Breast epithelium (tissue), 4 donors: ENCODE data around the gene NINJ1. TPM values are rescaled to one million over a fixed set of nuclear protein-coding genes. Genes with fewer than 3 reads are reported as not detected.
"Not testable (repeated sequence)": the region's sequence is repeated elsewhere in the genome, so short reads cannot be mapped to it uniquely, and the experiment has no call there.

Experiments used
- DNase-seq, 2 donors: peaks; one replicate each; pipeline ENCODE4 v3.0.0-alpha.2; 2019; ENCODE audit warnings: low spot score in 2 of 2
- H3K27ac ChIP-seq, 2 donors: fragments of 200-600 bp; sonication (generic) in 1 of 2; one replicate each; pipeline ENCODE4 v1.5.1; 2016 to 2019; ENCODE audit warnings: mild to moderate bottlenecking in 1 of 2
- H3K27me3 ChIP-seq, 2 donors: fragments of 200-600 bp; sonication (generic) in 1 of 2; one replicate each; pipeline versions ENCODE4 v1.5.1 to v1.6.0; 2017 to 2019; ENCODE audit warnings: control low read depth in 1 of 2, mild to moderate bottlenecking in 1 of 2
- H3K36me3 ChIP-seq: fragments of 200-600 bp; one replicate; pipeline ENCODE4 v1.5.1; 2019
- H3K4me1 ChIP-seq, 2 donors: fragments of 200-600 bp; sonication (generic); one replicate each; pipeline ENCODE4 v1.5.1; 2016 to 2019; ENCODE audit warnings: control low read depth in 1 of 2
- H3K4me3 ChIP-seq, 3 donors: fragments of 200-600 bp; sonication (generic); 1 replicate in 2 of 3; 2 replicates in 1 of 3; pipeline ENCODE4 v1.5.1; 2016 to 2019; ENCODE audit warnings: mild to moderate bottlenecking in 3 of 3, moderate library complexity in 2 of 3
- H3K9me3 ChIP-seq, 2 donors: fragments of 200-600 bp; sonication (generic) in 1 of 2; one replicate each; pipeline ENCODE4 v1.5.1; 2016 to 2019; ENCODE audit warnings: control low read depth in 1 of 2
- POLR2A ChIP-seq: fragments of 450-650 bp; IDR thresholded peaks from one replicate; pipeline ENCODE4 v1.6.1; 2016; ENCODE audit warnings: antibody characterized with exemption, mild to moderate bottlenecking, moderate library complexity
- POLR2AphosphoS5 ChIP-seq, 3 donors: sonication (generic); formaldehyde crosslinking; IDR thresholded peaks; one replicate each; pipeline ENCODE4 v1.6.1; 2017; ENCODE audit warnings: antibody characterized with exemption in 3 of 3
- intact Hi-C: fragments of 100-400 bp; cut with DNase I; formaldehyde crosslinking; loops from one replicate; pipeline ENCODE4 v1.15.1; 2023; ENCODE audit warnings: low total_unique reads
- total RNA-seq, 3 donors: library from RNA; depleted of rRNA; stranded (reverse); fragments of >200 nt; gene quantifications; one replicate each; pipeline ENCODE4 v1.1.0, GENCODE V29; 2016
- TF ChIP-seq, protein P1 (sequence below), 3 donors: fragments of 450-650 bp; IDR thresholded peaks; one replicate each; pipeline ENCODE4 v1.5.1; 2016 to 2017; ENCODE audit warnings: antibody characterized with exemption in 3 of 3, mild to moderate bottlenecking in 3 of 3, moderate library complexity in 3 of 3

The NINJ1 gene
- total RNA-seq, 3 donors from 2014 or later: 89.8 to 109 (median 109) TPM

DNA sequence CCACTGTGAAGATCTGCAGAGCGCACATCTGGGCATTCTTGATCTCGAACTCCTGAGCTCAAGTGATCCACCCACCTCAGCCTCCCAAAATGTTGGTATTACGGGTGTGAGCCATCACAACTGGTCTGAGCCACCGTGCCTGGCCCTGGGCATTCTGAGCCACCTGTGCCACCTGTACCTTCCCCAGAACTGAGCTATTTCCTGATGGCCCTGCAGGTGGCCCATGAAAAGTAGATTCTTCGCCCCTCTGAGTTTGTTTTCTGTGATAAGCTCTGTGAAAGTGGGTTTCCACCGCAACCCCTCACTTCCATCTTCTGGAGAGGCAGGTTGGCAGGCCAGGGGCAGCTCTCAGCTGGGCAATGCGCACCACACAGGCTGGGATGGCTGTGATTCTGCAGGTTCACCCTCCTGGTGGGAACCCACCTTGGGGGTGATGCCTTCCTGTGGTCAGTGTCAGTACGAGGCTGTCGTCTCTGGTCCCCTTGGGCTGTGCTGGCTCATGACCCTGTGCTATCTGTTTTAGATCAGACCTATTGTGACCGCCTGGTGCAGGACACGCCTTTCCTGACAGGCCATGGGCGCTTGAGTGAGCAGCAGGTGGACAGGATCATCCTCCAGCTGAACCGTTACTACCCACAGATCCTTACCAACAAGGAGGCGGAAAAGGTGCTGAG is 26.8 kb downstream of the NINJ1 start:
- Histone ChIP-seq H3K27me3 (no peaks in the 10 kb centered on the region), H3K4me3 (no peak overlapping the region), H3K27ac (no peak overlapping the region), H3K36me3 (no peaks in the 10 kb centered on the region), H3K4me1 (no peaks in the 10 kb centered on the region), H3K9me3 (no peaks in the 10 kb centered on the region)
- DNase-seq: peak in 1 of 2 donors; percentile 14
- TF ChIP-seq, protein P1, sequence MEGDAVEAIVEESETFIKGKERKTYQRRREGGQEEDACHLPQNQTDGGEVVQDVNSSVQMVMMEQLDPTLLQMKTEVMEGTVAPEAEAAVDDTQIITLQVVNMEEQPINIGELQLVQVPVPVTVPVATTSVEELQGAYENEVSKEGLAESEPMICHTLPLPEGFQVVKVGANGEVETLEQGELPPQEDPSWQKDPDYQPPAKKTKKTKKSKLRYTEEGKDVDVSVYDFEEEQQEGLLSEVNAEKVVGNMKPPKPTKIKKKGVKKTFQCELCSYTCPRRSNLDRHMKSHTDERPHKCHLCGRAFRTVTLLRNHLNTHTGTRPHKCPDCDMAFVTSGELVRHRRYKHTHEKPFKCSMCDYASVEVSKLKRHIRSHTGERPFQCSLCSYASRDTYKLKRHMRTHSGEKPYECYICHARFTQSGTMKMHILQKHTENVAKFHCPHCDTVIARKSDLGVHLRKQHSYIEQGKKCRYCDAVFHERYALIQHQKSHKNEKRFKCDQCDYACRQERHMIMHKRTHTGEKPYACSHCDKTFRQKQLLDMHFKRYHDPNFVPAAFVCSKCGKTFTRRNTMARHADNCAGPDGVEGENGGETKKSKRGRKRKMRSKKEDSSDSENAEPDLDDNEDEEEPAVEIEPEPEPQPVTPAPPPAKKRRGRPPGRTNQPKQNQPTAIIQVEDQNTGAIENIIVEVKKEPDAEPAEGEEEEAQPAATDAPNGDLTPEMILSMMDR (IDR thresholded peaks at IDR 0.05): no peak
- TF ChIP-seq POLR2A: no peak
- TF ChIP-seq POLR2AphosphoS5 (IDR thresholded peaks at IDR 0.05): no peak
- intact Hi-C loops: no loop called here

DNA sequence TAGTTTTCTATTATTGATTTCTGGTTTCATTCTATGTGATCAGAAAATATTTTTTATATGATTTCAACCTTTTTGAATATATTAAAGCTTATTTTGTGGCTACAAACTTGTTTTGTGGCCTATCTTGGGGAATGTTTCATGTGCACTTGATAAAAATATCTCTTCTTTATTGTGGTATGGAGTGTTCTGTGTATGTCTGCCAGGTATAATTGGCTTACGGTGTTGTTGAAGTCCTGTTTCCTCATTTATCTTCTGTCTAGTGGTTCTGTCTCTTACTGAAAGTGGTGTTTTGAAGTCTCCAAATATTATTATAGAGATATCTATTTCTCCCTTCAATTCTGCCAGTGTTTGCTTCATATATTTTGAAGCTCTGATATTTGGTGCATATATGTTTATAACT is 28.4 kb downstream of the NINJ1 start:
- TF ChIP-seq POLR2AphosphoS5 (IDR thresholded peaks at IDR 0.05) (no peak), POLR2A (no peak)
- TF ChIP-seq, protein P1 (IDR thresholded peaks at IDR 0.05): no peak
- H3K27me3 ChIP-seq: no peaks in the 10 kb centered on the region
- no peaks in the 10 kb centered on the region for H3K36me3 ChIP-seq
- no peak for DNase-seq
- no peak overlapping the region for H3K27ac ChIP-seq
- no peak overlapping the region for H3K4me3 ChIP-seq
- no peaks in the 10 kb centered on the region for H3K4me1 ChIP-seq
- intact Hi-C loops: no loop called here
- H3K9me3 ChIP-seq: no peaks in the 10 kb centered on the region

DNA sequence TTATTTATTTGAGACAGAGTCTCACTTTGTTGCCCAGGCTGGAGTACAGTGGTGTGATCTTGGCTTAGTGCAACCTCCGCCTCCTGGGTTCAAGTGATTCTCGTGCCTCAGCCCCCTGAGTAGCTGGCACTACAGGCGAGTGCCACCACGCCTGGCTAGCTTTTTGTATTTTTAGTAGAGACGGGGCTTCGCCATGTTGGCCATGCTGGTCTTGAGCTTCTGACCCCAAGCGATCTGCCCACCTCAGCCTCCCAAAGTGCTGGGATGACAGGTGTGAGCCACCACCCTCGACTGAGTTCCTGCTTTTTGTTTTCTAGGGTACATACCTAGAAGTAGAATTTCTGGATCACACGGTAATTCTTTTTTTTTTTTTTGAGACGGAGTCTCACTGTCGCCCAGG is 33.0 kb downstream of the NINJ1 start:
- H3K4me3 ChIP-seq, H3K9me3 ChIP-seq, H3K27me3 ChIP-seq, H3K36me3 ChIP-seq, H3K27ac ChIP-seq, intact Hi-C loops: not testable (repeated sequence)
- DNase-seq: peak in 1 of 2 donors; percentile 43
- H3K4me1 ChIP-seq: peaks cover 0 to 26% of the 10 kb centered on the region in 2 donors

DNA sequence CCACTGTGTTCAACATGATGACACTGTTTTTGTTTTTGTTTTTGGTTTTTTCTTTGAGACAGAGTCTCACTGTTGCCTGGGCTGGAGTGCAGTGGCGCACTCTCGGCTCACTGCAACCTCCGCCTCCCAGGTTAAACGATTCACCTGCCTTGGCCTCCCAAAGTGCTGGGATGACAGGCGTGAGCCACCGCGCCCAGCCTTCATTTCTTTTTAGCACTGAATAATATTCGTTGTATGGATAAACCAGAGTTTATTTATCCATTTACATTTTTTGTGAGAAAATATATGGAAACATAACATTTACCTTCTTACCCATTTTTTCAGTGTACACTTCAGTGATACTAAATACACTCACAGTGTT is 33.8 kb downstream of the NINJ1 start:
- intact Hi-C loops: no loop called here
- Histone ChIP-seq H3K27ac (no peak overlapping the region), H3K27me3 (no peaks in the 10 kb centered on the region), H3K4me1 (peaks cover 0 to 26% of the 10 kb centered on the region in 2 donors), H3K4me3 (no peak overlapping the region), H3K36me3 (no peaks in the 10 kb centered on the region), H3K9me3 (no peaks in the 10 kb centered on the region)
- DNase-seq: peak in 1 of 2 donors; percentile 17
- no peak for TF ChIP-seq POLR2A
- TF ChIP-seq, protein P1 (IDR thresholded peaks at IDR 0.05): no peak
- TF ChIP-seq POLR2AphosphoS5 (IDR thresholded peaks at IDR 0.05): no peak

DNA sequence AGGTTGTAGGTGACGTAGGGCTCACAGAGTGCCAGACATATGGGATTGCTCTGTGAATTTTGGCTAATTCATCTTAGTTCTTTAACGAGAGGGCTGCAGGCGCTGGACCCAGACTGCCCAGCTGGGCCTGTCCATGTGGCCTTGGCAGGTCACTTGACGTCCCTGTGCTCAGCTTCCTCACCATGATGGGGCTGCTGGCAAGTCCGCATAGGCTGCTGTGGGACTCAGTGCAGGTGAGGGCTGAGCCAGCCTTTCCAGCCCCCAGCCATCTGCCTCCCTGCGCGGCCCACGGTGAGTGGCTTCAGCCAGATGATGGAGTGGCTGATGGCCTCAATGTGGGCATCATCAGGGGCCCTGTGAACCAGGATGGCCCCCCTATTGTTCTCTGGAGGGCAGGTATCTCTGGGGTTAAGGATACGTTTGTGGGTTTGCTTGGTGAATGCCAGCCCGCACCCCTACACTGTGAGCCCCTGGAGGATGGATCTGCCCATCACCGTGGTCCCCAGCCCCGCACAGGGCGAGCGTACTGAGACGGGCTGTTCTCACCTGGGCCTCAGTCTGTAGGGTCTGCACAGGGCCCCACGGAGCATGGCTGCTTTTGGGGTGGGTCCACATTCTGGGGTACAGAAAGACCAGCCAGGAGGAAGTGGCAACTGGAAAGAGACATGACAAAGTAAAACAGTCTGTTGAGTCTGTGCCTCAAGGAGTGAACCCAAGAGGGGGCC is 34.3 kb downstream of the NINJ1 start:
- intact Hi-C loops: loop anchor here (5.0 kb wide), 1 partner anchor 33 kb away; the partner anchor contains the start of gene NINJ1
- H3K9me3 ChIP-seq: no peaks in the 10 kb centered on the region
- peak in 1 of 2 donors; percentile 33 for DNase-seq

More for the DNA sequence above, 34.3 kb downstream of the NINJ1 start:
- peak overlapping the region; percentile 62 to 96 for H3K27ac ChIP-seq
- no peaks in the 10 kb centered on the region for H3K27me3 ChIP-seq
- H3K4me3 ChIP-seq: no peak overlapping the region
- no peak for TF ChIP-seq POLR2A
- no peaks in the 10 kb centered on the region for H3K36me3 ChIP-seq
- peaks cover 0 to 28% of the 10 kb centered on the region in 2 donors for H3K4me1 ChIP-seq
